Left lobe of liver (tissue), 2 donors: ENCODE measurements around the gene MBOAT7. TPM values are rescaled to one million over a fixed set of nuclear protein-coding genes. Genes with fewer than 3 reads are reported as not detected.
"Not testable (repeated sequence)": the region's sequence is repeated elsewhere in the genome, so short reads cannot be mapped to it uniquely, and the experiment has no call there.

Experiments
- ATAC-seq: fragments of 200-7000 bp; cut with Tn5 transposase; one replicate; pipeline ENCODE4 v1.9.1; 2020; ENCODE audit warnings: mild to moderate bottlenecking, moderate library complexity
- DNase-seq: peaks from one replicate; pipeline ENCODE4 v3.0.0-alpha.2; 2020; ENCODE audit warnings: low spot score
- total RNA-seq: library from RNA; stranded (reverse); gene quantifications from one replicate; pipeline ENCODE4 v1.2.1, GENCODE V29; 2021
- donor health status: DM: no; HTN: no; CAD: no; lungs with moderate emphysema.
- donor health status: DM: no; HTN: yes; CAD: no.

MBOAT7 gene
- total RNA-seq, 1 donor from 2014 or later, result 34.3 TPM

- DNase-seq (peak; percentile 100), ATAC-seq (peak; percentile 69)
These were observed 1.2 kb upstream of the MBOAT7 start for GRCh38 chr19:54190503-54191010.

- ATAC-seq, result peak; percentile 71
- DNase-seq, result peak; percentile 100
These were observed 539 bp upstream of the MBOAT7 start for GRCh38 chr19:54189735-54190502.

GRCh38 chr19:54188215-54188871 is 1.0 kb downstream of the MBOAT7 start:
- no peak for DNase-seq
- ATAC-seq, result no peak

GRCh38 chr19:54186934-54187381 is 2.4 kb downstream of the MBOAT7 start:
- DNase-seq, result no peak
- no peak for ATAC-seq

- DNase-seq, result no peak
- ATAC-seq, result no peak
These were observed 3.0 kb downstream of the MBOAT7 start for GRCh38 chr19:54186351-54186750.

- ATAC-seq, result no peak
- no peak for DNase-seq
These were observed 5.9 kb downstream of the MBOAT7 start for GRCh38 chr19:54183431-54183830.

GRCh38 chr19:54181894-54182293 is 7.5 kb downstream of the MBOAT7 start:
- DNase-seq, ATAC-seq: not testable (repeated sequence)

GRCh38 chr19:54180691-54181091 is 8.7 kb downstream of the MBOAT7 start:
- DNase-seq, result no peak

GRCh38 chr19:54179921-54180461 is 9.4 kb downstream of the MBOAT7 start:
- DNase-seq (no peak), ATAC-seq (no peak)

More at GRCh38 chr19:54180691-54181091, 8.7 kb downstream of the MBOAT7 start:
- no peak for ATAC-seq

GRCh38 chr19:54179262-54179852 is 10.0 kb downstream of the MBOAT7 start:
- ATAC-seq, result no peak
- no peak for DNase-seq

- DNase-seq (no peak), ATAC-seq (peak; percentile 95)
These were observed 10.7 kb downstream of the MBOAT7 start for GRCh38 chr19:54178581-54179261.

GRCh38 chr19:54173951-54174834 is 15.2 kb downstream of the MBOAT7 start:
- ATAC-seq (no peak), DNase-seq (no peak)

- ATAC-seq, result no peak
- DNase-seq, result no peak
These were observed 16.1 kb downstream of the MBOAT7 start for GRCh38 chr19:54173359-54173699.

- ATAC-seq, result peak; percentile 49
- peak; percentile 48 for DNase-seq
These were observed 16.7 kb downstream of the MBOAT7 start, which contains the start of gene TMC4 for GRCh38 chr19:54172471-54173358. TSS of gene TMC4 (minus strand) at chr19:54173160. CDS start at chr19:54173117, 43 bp downstream.

- not testable (repeated sequence) for DNase-seq, ATAC-seq
These were observed 17.5 kb downstream of the MBOAT7 start for GRCh38 chr19:54171736-54172431.

- ATAC-seq (no peak), DNase-seq (no peak)
These were observed 20.1 kb downstream of the MBOAT7 start for GRCh38 chr19:54169149-54169740.

- ATAC-seq, result peak; percentile 97
- peak; percentile 88 for DNase-seq
These were observed 21.0 kb downstream of the MBOAT7 start for GRCh38 chr19:54168174-54168917.
